GM18951 (cell line): Measurements from ENCODE around the gene PKDCC.
"Not testable (repeated sequence)": the region's sequence is repeated elsewhere in the genome, so short reads cannot be mapped to it uniquely, and the experiment has no call there.

Experiments
- POLR2A ChIP-seq: IDR thresholded peaks from 4 replicates; pipeline ENCODE4 v1.6.1; 2011; ENCODE audit warnings: mild to moderate bottlenecking; ENCODE audit not compliant: insufficient read length, insufficient read depth; ENCODE audit errors: extremely low read depth
- in situ Hi-C: fragments of 300-500 bp; cut with MboI; formaldehyde crosslinking; loops from one replicate; pipeline ENCODE4 v1.12.0; 2022; ENCODE audit warnings: low sequenced_read_pairs, mixed read lengths, inconsistent platforms; ENCODE audit not compliant: unreplicated experiment

PKDCC gene

GRCh38 chr2:42068571-42069178 is 20.9 kb downstream of the PKDCC start:
- in situ Hi-C loops: no loop called here
- TF ChIP-seq POLR2A: no peak

GRCh38 chr2:42069568-42069967 is 21.7 kb downstream of the PKDCC start:
- TF ChIP-seq POLR2A: no peak
- in situ Hi-C loops: no loop called here

DNA sequence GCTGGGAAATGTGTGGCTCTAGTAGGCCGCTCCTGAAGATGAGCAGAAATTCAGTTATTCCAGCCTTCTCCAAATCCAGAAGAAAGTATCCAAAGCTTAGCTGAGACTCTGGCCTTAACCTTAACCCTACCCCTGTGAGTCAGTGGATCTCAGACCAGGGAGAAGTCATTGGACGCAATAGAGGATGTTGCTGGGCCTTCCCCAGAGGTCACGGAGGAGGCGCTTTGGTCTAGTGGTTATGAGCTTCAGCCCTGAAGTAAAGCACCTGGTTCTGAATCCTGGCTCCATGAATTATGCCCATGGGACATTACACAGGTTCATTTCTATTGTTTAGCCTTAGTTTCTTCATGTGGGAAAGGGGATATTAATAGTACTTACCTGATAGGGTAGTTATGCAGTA is 24.0 kb downstream of the PKDCC start:
- in situ Hi-C loops: no loop called here

DNA sequence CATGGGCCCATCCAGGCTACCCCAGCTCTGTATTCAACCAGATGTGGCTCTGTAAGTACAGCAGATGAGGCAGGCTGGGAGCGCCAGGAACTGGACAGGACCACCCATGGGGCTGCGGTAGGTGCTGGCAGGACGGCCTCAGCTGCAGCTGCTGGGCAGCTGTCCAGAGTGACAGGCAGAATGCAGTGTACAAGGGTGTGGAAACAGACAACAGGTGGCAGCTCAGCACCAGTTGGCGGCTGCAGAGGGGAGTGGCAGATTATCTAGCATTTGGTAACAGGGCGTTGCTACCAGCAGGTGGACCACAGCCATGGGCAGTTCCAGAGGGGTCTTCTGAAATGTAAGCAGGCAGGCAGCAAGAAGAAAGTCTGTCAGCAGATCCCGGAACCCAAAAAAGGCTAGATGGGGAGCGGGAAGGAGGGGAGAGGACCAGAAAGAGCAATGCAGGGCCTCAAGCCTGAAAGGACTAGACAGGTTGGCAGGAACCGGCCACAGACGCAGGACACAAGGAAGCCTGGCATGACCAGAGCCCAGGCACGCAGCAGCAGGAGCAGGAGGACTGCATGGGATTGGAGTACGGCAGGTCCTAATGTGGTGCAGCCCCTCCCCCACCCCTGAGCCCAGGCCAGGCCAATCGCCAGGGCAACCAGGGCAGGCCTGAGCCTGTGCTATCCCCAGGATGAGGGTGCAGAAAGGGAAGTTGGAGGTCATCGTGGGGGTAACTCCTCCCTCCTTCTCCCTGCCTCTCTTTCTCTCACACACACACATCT is 24.7 kb downstream of the PKDCC start:
- in situ Hi-C loops: no loop called here
- TF ChIP-seq POLR2A: no peak

More for the DNA sequence above, 24.0 kb downstream of the PKDCC start:
- TF ChIP-seq POLR2A: no peak

DNA sequence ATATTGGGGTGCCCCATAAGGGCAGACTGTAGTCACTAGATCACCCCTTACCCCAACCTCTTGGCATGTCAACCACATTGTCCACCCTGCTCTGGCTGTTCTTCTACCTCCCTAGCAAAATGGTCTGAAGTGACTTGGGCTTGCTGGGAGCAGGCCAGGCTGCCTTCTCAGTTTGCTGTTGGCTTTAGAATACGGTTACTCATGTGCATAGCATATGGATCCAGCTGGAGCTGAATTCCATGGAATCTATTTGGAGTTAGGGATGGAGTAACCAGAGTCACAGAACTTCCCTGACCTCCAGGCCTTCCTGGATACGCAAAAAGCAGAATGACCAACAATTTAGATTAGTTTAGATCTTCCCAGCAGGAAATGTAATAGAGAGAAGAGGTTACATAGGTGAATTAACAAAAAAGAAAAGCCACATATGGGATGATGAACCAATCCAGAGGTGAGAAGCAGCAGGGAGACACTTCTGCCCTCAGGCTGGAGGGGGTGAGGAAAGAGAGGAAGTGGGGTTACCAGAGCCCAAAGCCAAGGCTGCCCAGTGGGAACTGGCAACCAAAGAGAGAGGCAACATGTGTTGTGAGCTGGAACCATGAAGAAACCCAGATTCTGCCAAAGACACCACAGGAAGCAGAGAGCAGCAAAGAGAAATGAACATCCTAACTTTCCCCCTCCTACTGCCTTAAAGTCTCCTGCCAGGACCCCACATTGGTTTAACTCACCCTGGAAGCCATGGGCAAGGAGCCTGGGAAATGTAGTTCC is 26.1 kb downstream of the PKDCC start:
- TF ChIP-seq POLR2A: no peak
- in situ Hi-C loops: no loop called here

GRCh38 chr2:42074661-42075060 is 26.8 kb downstream of the PKDCC start:
- in situ Hi-C loops: no loop called here
- no peak for TF ChIP-seq POLR2A

GRCh38 chr2:42076357-42077225 is 28.8 kb downstream of the PKDCC start:
- in situ Hi-C loops: no loop called here
- no peak for TF ChIP-seq POLR2A

DNA sequence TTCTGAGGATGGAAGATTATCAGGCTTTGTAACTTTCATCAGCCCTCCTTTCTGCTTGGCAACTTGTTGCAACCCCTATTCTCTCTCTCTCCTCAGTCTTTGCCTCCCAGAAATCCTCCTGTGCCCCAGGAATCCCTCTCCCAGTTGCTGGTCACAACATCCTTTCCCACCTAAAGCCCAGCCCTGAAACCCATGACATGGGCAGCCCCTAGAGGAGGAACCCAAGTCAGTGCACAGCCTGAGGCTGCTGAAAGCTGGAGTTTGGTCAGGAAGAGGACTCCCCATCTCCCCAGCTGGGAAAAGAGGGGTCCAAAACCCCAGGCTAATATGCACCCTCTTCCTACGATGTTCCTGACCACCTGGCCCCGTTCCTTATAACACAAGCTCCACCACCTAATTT is 29.5 kb downstream of the PKDCC start:
- in situ Hi-C loops: no loop called here
- no peak for TF ChIP-seq POLR2A

GRCh38 chr2:42079737-42080287 is 32.0 kb downstream of the PKDCC start:
- no peak for TF ChIP-seq POLR2A
- in situ Hi-C loops: no loop called here

DNA sequence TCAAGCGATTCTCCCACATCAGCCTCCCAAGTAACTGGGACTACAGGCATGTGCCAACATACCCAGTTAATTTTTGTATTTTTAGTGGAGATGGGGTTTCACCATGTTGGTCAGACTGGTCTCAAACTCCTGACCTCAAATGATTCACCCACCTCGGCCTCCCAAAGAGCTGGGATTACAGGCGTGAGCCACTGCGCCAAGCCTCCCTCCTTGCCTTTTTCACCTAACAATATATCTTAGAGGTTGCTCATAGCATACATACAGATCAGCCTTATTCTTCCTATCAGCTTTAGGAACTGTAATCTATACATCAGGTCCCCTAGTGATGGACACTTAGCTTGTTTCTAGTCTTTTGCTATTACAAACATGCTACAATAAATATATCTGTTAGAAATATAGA is 33.3 kb downstream of the PKDCC start:
- in situ Hi-C loops: not testable (repeated sequence)

GRCh38 chr2:42082016-42082415 is 34.2 kb downstream of the PKDCC start:
- no peak for TF ChIP-seq POLR2A
- in situ Hi-C loops: no loop called here

GRCh38 chr2:42084231-42084671 is 36.4 kb downstream of the PKDCC start:
- TF ChIP-seq POLR2A: no peak
- in situ Hi-C loops: no loop called here

GRCh38 chr2:42085070-42085469 is 37.2 kb downstream of the PKDCC start:
- in situ Hi-C loops: loop anchor here (5.0 kb wide), 1 partner anchor 213 kb away; no protein-coding TSS in a partner anchor
